Esophagus squamous epithelium (tissue), 5 donors: ENCODE results near the gene POM121. TPM values are rescaled to one million over a fixed set of nuclear protein-coding genes. Genes with fewer than 3 reads are reported as not detected.
"Not testable (repeated sequence)": the region's sequence is repeated elsewhere in the genome, so short reads cannot be mapped to it uniquely, and the experiment has no call there.

Source experiments
- DNase-seq: peaks from one replicate; lab custom pipeline; 2025; lab: John Stamatoyannopoulos, UW
- H3K27ac ChIP-seq, 4 donors: fragments of 200-600 bp; sonication (generic); one replicate each; pipeline ENCODE4 v1.5.1; 2016 to 2019; ENCODE audit warnings: mild to moderate bottlenecking in 1 of 4
- H3K27me3 ChIP-seq, 4 donors: fragments of 200-600 bp; sonication (generic); 1 replicate in 3 of 4; 2 replicates in 1 of 4; pipeline versions ENCODE4 v1.5.1 to v1.6.0; 2017 to 2021; ENCODE audit warnings: antibody characterized with exemption in 1 of 4
- H3K36me3 ChIP-seq, 3 donors: fragments of 200-600 bp; sonication (generic); one replicate each; pipeline ENCODE4 v1.5.1; 2016 to 2019
- H3K4me1 ChIP-seq, 3 donors: fragments of 200-600 bp; sonication (generic); one replicate each; pipeline ENCODE4 v1.5.1; 2017 to 2019
- H3K4me3 ChIP-seq, 4 donors: fragments of 200-600 bp; sonication (generic); 1 replicate in 3 of 4; 2 replicates in 1 of 4; pipeline ENCODE4 v1.5.1; 2016 to 2019; ENCODE audit warnings: mild to moderate bottlenecking in 2 of 4, moderate library complexity in 1 of 4
- H3K9me3 ChIP-seq, 3 donors: fragments of 200-600 bp; sonication (generic); one replicate each; pipeline ENCODE4 v1.5.1; 2016 to 2019
- WGBS, 2 donors: methylation state at CpG; one replicate each; pipeline ENCODE4 v1.1.5; 2018; 5-methylcytosine and 5-hydroxymethylcytosine counted together
- intact Hi-C: fragments of 100-400 bp; cut with DNase I; formaldehyde crosslinking; loops from one replicate; pipeline ENCODE4 v1.15.0; 2022
- total RNA-seq, 4 donors: library from RNA; depleted of rRNA; stranded (reverse); fragments of >200 nt; gene quantifications; one replicate each; pipeline ENCODE4 v1.1.0, GENCODE V29; 2016
- TF ChIP-seq, protein P1 (sequence below), 6 experiments: fragments of 450-650 bp in 4 of 6; fragments of 200-600 bp in 2 of 6; sonication (generic) in 2 of 6; IDR thresholded peaks; one replicate each; pipeline ENCODE4 v1.5.1; 2016 to 2019; ENCODE audit warnings: antibody characterized with exemption in 6 of 6, mild to moderate bottlenecking in 4 of 6, moderate library complexity in 4 of 6
- donor health status: DM: yes; HTN: yes; CAD: no.

The POM121 gene
- total RNA-seq, 4 donors from 2014 or later, result 12.0 to 20.8 (median 15.7) TPM

- H3K36me3 ChIP-seq, result peaks cover 0 to 55% (median 3%) of the 10 kb centered on the region in 3 donors
- intact Hi-C loops, H3K9me3 ChIP-seq, DNase-seq, H3K4me1 ChIP-seq, H3K4me3 ChIP-seq, H3K27ac ChIP-seq, H3K27me3 ChIP-seq: not testable (repeated sequence)
- 80% methylated on average over 2 of the region's 15 CpGs; no CpG with 5 or more reads in 1 of the 2 donors for WGBS, 2 donors
Observed at GRCh38 chr7:72944937-72945336, 20.0 kb downstream of the POM121 start.

DNA sequence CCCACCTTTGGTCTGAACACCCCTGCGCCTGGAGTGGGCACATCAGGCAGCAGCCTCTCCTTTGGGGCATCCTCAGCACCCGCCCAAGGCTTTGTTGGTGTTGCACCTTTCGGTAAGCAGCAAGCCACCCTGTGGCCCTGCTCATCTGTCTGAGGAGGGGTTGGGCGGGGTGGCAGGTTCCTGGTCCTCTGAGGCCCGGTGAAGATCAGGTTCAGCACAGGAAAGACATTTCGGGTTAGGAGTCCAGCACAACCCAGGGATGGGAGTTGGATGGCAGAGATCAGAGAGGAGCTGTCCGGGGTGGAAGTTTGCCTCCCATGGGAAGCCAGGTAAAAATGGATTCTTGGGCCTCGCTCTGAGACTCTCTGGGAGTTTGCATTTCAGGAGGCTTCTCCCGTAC lies 20.7 kb downstream of the POM121 start:
- H3K4me3 ChIP-seq, intact Hi-C loops, H3K9me3 ChIP-seq, H3K27me3 ChIP-seq, H3K27ac ChIP-seq, DNase-seq, H3K4me1 ChIP-seq: not testable (repeated sequence)
- H3K36me3 ChIP-seq, result peaks cover 0 to 55% (median 3%) of the 10 kb centered on the region in 3 donors
- WGBS, 2 donors, result 90% methylated on average over 2 of the region's 9 CpGs

GRCh38 chr7:72946130-72946745 lies 21.3 kb downstream of the POM121 start:
- TF ChIP-seq, protein P1, sequence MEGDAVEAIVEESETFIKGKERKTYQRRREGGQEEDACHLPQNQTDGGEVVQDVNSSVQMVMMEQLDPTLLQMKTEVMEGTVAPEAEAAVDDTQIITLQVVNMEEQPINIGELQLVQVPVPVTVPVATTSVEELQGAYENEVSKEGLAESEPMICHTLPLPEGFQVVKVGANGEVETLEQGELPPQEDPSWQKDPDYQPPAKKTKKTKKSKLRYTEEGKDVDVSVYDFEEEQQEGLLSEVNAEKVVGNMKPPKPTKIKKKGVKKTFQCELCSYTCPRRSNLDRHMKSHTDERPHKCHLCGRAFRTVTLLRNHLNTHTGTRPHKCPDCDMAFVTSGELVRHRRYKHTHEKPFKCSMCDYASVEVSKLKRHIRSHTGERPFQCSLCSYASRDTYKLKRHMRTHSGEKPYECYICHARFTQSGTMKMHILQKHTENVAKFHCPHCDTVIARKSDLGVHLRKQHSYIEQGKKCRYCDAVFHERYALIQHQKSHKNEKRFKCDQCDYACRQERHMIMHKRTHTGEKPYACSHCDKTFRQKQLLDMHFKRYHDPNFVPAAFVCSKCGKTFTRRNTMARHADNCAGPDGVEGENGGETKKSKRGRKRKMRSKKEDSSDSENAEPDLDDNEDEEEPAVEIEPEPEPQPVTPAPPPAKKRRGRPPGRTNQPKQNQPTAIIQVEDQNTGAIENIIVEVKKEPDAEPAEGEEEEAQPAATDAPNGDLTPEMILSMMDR (IDR thresholded peaks at IDR 0.05), result peak in 4 of 6 experiments; percentile 11 to 37 (median 20)
- DNase-seq, H3K9me3 ChIP-seq, H3K4me1 ChIP-seq, H3K27me3 ChIP-seq, H3K27ac ChIP-seq, intact Hi-C loops, H3K4me3 ChIP-seq: not testable (repeated sequence)
- H3K36me3 ChIP-seq, result peaks cover 0 to 55% (median 3%) of the 10 kb centered on the region in 3 donors
- 95% methylated on average over 4 of the region's 22 CpGs; no CpG with 5 or more reads in 1 of the 2 donors for WGBS, 2 donors

- H3K27ac ChIP-seq, H3K4me3 ChIP-seq, intact Hi-C loops, H3K9me3 ChIP-seq, DNase-seq, H3K27me3 ChIP-seq, H3K4me1 ChIP-seq: not testable (repeated sequence)
- H3K36me3 ChIP-seq, result peaks cover 0 to 41% (median 0%) of the 10 kb centered on the region in 3 donors
- 96% methylated on average over 7 of the region's 23 CpGs; no CpG with 5 or more reads in 1 of the 2 donors for WGBS, 2 donors
Observed at GRCh38 chr7:72948714-72949113, 23.8 kb downstream of the POM121 start.

GRCh38 chr7:72949276-72949675 lies 24.4 kb downstream of the POM121 start:
- no CpG with 5 or more reads among the region's 9 CpGs for WGBS, 2 donors
- H3K4me3 ChIP-seq, H3K27ac ChIP-seq, intact Hi-C loops, H3K27me3 ChIP-seq, H3K9me3 ChIP-seq, DNase-seq, H3K4me1 ChIP-seq: not testable (repeated sequence)
- H3K36me3 ChIP-seq, result peaks cover 0 to 37% (median 0%) of the 10 kb centered on the region in 3 donors

DNA sequence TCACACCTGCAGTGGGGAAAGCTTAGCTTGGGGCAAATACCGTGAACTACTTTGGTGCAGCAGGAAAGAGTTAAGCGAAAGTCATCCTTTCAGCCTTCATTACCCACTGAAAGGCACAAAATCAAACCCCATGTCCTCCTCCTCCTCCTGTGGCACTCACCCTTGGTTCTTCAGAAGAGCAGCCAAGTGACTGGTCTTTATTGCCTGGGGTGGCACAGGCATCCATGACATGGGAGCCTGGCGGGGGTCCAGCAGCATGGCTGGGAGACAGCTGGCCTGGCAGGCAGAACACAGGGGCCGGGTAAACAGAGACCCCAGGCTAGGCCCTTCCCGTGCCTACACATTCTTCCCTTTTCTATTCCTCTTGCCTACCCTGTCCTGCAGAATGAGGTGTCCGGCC lies 24.8 kb downstream of the POM121 start:
- intact Hi-C loops, H3K4me3 ChIP-seq, H3K27me3 ChIP-seq, H3K4me1 ChIP-seq, H3K9me3 ChIP-seq, H3K27ac ChIP-seq, DNase-seq: not testable (repeated sequence)
- H3K36me3 ChIP-seq, result peaks cover 0 to 37% (median 0%) of the 10 kb centered on the region in 3 donors
- 77 to 83% methylated on average over 1 to 2 of the region's 6 CpGs for WGBS, 2 donors

DNA sequence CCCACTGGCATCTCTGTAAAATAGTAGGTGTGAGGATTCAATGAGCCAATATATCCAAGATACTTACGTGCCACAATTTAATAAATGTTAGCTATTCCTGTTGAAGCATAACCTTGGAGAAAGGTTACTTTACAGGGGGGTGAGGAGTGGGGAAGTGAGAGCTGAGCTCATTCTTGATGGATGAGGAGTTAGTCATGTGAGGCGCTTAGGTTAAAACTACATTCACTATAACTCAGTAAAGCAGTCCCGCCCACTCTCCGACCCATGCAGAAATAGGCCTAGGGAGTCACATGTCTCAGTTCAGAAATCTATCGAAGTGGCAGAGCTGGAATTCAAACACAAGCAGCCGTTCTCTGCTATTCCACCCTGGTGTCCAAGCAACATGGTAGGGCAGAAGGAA lies 25.5 kb downstream of the POM121 start:
- intact Hi-C loops, result not testable (repeated sequence)

DNA sequence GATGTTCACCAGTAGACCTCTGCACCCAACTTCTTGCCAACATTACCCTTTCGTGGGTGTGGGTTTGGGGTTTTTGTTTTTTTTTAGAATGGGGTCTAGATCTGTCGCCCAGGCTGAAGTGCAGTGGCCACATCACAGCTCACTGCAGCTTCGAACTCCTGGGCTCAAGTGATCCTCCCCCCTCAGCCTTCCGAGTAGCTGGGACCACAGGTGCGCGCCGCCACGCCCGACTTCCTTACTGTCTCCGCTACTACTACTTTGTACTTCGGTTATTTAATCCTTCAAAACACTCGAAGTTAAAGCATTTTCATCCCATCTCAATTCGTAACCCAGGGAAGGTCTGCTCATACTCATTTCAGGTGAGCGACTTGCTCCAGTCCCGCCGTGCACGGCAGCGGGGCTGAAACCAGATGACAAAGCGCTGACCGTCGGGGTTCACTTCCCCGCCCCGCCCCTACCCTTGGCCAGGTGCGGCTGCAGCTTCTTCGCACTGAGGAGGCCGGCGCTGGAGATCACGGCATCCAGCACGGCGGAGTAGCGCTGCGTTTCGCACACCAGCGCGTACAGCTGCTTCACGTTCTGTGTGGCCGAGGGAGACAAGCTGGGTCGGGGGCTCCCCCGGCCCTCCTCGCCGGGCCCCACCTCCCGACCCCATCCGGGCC lies 29.1 kb downstream of the POM121 start:
- H3K9me3 ChIP-seq, intact Hi-C loops, H3K4me1 ChIP-seq, DNase-seq, H3K27me3 ChIP-seq: not testable (repeated sequence)
- Histone ChIP-seq H3K4me3 (peak overlapping the region; percentile 22 to 61 (median 42)), H3K36me3 (peaks cover 0 to 12% (median 0%) of the 10 kb centered on the region in 3 donors), H3K27ac (peak overlapping the region in 1 of 4 donors; percentile 60)
- whole genome bisulfite sequencing, 2 donors, result no CpG with 5 or more reads among the region's 43 CpGs

More for the DNA sequence above, 25.5 kb downstream of the POM121 start:
- H3K9me3 ChIP-seq, DNase-seq, H3K27me3 ChIP-seq, H3K4me1 ChIP-seq, H3K4me3 ChIP-seq, H3K27ac ChIP-seq: not testable (repeated sequence)
- WGBS, 2 donors, result no CpG with 5 or more reads among the region's 6 CpGs
- peaks cover 0 to 35% (median 0%) of the 10 kb centered on the region in 3 donors for H3K36me3 ChIP-seq

DNA sequence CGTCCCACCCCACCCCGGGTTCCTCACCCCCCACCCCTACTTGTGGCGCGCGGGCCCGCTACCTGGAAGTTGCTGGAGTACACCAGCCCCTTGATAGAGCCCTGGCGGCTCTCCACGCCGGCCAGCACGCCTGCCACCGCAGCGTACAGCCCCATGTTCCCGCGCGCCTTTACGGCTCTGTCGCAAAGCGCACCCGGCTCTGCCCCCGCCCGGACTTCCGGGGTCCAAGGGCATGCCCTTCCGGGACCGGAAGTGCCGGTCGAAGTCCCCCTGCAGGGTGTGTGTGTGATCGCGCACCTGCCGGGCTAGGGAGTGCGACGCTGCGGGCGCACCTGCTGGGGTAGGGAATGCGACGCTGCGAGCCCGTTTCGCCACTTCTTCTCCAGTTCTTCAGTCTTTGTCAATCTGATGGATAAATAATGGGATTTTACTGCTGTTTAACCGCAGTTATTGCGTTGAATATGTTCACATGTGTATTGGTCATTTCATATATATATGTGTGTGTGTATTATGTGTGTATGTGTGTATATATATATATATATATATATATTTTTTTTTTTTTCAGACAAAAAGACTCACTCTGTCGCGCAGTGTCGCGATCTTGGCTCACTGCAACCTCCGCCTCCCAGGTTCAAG lies 29.8 kb downstream of the POM121 start:
- H3K27ac ChIP-seq, result peak overlapping the region in 1 of 4 donors; percentile 60
- DNase-seq, H3K27me3 ChIP-seq, H3K9me3 ChIP-seq, H3K36me3 ChIP-seq, H3K4me1 ChIP-seq, intact Hi-C loops: not testable (repeated sequence)
- no CpG with 5 or more reads among the region's 45 CpGs for WGBS, 2 donors
- peak overlapping the region; percentile 22 to 61 (median 42) for H3K4me3 ChIP-seq

- whole genome bisulfite sequencing, 2 donors, result no CpG with 5 or more reads among the region's 18 CpGs
- H3K4me3 ChIP-seq, H3K9me3 ChIP-seq, H3K27me3 ChIP-seq, H3K27ac ChIP-seq, H3K36me3 ChIP-seq, H3K4me1 ChIP-seq, intact Hi-C loops, DNase-seq: not testable (repeated sequence)
Observed at GRCh38 chr7:72960029-72960428, 35.1 kb downstream of the POM121 start.

DNA sequence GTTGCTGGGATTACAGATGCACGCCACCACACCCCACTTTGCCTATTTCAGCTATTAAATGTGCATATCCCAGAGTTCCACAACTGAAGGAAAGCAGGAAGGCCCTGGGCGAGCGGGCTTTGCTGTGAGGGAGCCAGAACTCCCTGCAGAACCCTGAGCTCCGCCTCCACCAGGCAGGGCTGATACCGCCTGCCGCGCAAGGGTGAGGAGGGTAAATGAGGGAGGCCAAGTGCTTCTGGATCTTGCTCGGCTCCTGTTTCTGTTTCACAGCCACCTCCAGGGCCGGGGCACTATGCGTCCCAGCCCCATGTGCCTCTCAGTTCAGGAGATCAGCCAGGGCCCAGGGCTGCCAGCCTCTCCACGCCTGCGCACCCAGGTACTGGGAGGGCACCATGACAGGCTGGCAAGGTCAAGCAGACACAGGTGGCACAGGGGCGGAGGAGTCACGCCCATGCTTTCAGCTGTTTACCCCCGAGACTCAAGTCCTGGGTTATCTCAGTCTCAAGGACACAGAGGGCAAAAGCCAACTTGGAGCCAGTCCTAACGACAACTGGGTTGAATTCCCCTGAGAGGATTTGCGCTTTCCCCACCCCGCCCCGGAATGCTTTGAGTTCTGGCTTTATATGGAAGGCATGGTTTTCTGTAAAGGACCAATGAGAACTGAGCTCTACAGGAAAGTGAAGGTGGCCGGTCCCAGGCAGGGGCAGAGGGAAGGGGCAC lies 35.9 kb downstream of the POM121 start:
- no CpG with 5 or more reads among the region's 20 CpGs for WGBS, 2 donors
- intact Hi-C loops, result not testable (repeated sequence)

More for the DNA sequence above, 35.9 kb downstream of the POM121 start:
- H3K9me3 ChIP-seq, H3K27ac ChIP-seq, H3K4me3 ChIP-seq, H3K27me3 ChIP-seq, H3K36me3 ChIP-seq, DNase-seq, H3K4me1 ChIP-seq: not testable (repeated sequence)
